ENCODE results near the gene POU2AF1. TPM values are rescaled to one million over a fixed set of nuclear protein-coding genes. Genes with fewer than 3 reads are reported as not detected.

Gene POU2AF1
- total and polyA plus RNA-seq, 4 donors, result 2.0 to 6.9 (median 4.5) TPM

DNA sequence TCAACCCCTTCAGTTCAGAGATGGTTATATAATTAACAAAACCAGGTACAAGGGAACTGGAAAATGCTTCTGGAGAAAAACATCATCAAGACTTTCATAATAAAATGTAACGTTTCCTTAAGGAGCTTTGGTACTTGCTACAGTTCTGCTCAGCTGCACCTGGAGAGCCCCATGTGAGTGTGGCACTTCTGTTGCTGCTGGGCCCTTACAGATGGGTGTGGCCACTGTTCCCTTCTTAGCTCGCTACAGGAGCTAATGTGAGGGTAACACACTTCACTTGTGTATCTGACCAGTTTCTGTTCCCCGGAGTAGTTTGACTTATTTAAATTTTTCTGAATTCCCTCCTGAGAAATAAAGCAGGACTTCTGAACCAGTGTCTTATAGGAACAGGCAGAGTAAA, 76.8 kb downstream of the POU2AF1 start:
- Histone ChIP-seq H3K9me3 (ENCODE audit: control insufficient read depth in 4 of 4, insufficient read depth in 3 of 4, low read length in 3 of 4) (no peaks in the 10 kb centered on the region), H3K36me3 (ENCODE audit: control insufficient read depth in 4 of 4, insufficient read depth in 4 of 4, low read length in 4 of 4) (no peaks in the 10 kb centered on the region), H3K9ac (ENCODE audit: insufficient read depth in 1 of 2, low read length in 2 of 2) (peak overlapping the region in 1 of 2 donors; percentile 61), H3K4me1 (ENCODE audit: control insufficient read depth in 5 of 5, insufficient read depth in 5 of 5, low read length in 5 of 5) (peaks cover 0 to 40% (median 14%) of the 10 kb centered on the region in 5 donors), H3K27ac (ENCODE audit: low read depth in 1 of 2, low read length in 1 of 2) (peak overlapping the region in 1 of 2 donors; percentile 81), H3K4me3 (no peak overlapping the region), H3K27me3 (ENCODE audit: control insufficient read depth in 3 of 3, insufficient read depth in 3 of 3, low read length in 2 of 3) (peaks cover 0 to 3% (median 0%) of the 10 kb centered on the region in 3 donors)
- ATAC-seq (ENCODE audit: insufficient read depth, low FRiP score) (peak; percentile 23), DNase-seq (peak in 2 of 3 donors; percentile 38 to 68)
- TF ChIP-seq, protein P1, sequence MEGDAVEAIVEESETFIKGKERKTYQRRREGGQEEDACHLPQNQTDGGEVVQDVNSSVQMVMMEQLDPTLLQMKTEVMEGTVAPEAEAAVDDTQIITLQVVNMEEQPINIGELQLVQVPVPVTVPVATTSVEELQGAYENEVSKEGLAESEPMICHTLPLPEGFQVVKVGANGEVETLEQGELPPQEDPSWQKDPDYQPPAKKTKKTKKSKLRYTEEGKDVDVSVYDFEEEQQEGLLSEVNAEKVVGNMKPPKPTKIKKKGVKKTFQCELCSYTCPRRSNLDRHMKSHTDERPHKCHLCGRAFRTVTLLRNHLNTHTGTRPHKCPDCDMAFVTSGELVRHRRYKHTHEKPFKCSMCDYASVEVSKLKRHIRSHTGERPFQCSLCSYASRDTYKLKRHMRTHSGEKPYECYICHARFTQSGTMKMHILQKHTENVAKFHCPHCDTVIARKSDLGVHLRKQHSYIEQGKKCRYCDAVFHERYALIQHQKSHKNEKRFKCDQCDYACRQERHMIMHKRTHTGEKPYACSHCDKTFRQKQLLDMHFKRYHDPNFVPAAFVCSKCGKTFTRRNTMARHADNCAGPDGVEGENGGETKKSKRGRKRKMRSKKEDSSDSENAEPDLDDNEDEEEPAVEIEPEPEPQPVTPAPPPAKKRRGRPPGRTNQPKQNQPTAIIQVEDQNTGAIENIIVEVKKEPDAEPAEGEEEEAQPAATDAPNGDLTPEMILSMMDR (IDR thresholded peaks at IDR 0.05; ENCODE audit: control extremely low read depth, extremely low read depth), result no peak
- WGBS, 2 donors, result 57 to 78% methylated on average over 3 of the region's 3 CpGs

Small RNA genes within 50 kb of the gene (small RNA-seq; reads per million reads assigned to genes)
- gene MIR4491 (ENCODE audit: low replicate concordance) (not detected), gene RNU2-60P (ENCODE audit: low replicate concordance) (not detected)

Other genes starting within 250 kb of the POU2AF1 start
- not detected for gene POU2AF2, start 133.6 kb downstream of the POU2AF1 start, total RNA-seq
- gene POU2AF2, start 133.6 kb downstream of the POU2AF1 start, polyA plus RNA-seq, result under 1 TPM; 0.26 to 0.29 TPM
- gene POU2AF3, start 80.7 kb downstream of the POU2AF1 start, total RNA-seq, result 1 to 10 TPM; 1.5 to 4.2 TPM
- gene POU2AF3, start 80.7 kb downstream of the POU2AF1 start, polyA plus RNA-seq, result 1 to 10 TPM; 2.0 to 5.4 TPM
- gene BTG4, start 133.1 kb upstream of the POU2AF1 start, total RNA-seq, result 1 to 10 TPM in 1 of 2 donors, under 1 TPM in 1; 0.74 to 1.5 TPM
- under 1 TPM; 0.23 to 0.30 TPM for gene BTG4, start 133.1 kb upstream of the POU2AF1 start, polyA plus RNA-seq
- gene HOATZ, start 135.5 kb upstream of the POU2AF1 start, total RNA-seq, result 10 to 100 TPM; 25.4 to 32.6 TPM
- gene HOATZ, start 135.5 kb upstream of the POU2AF1 start, polyA plus RNA-seq, result 10 to 100 TPM; 23.6 to 42.9 TPM
- 10 to 100 TPM; 13.1 to 13.4 TPM for gene LAYN, start 161.4 kb upstream of the POU2AF1 start, total RNA-seq
- gene LAYN, start 161.4 kb upstream of the POU2AF1 start, polyA plus RNA-seq, result 1 to 10 TPM; 6.5 to 9.5 TPM
- 10 to 100 TPM; 26.8 to 31.8 TPM for gene SIK2, start 223.2 kb upstream of the POU2AF1 start, total RNA-seq
- gene SIK2, start 223.2 kb upstream of the POU2AF1 start, polyA plus RNA-seq, result 1 to 10 TPM; 7.2 to 7.8 TPM

All from lung (tissue), 13 donors.